MM.1S (cell line): ENCODE measurements around the gene CNTNAP2.

Experiments
- CTCF ChIP-seq: fragments of 300-600 bp; sonication (generic); IDR thresholded peaks from 2 replicates; pipeline ENCODE4 v1.5.1; 2016; ENCODE audit warnings: antibody characterized with exemption, low read length, mixed read lengths
- EZH2 ChIP-seq: fragments of 300-600 bp; sonication (generic); optimal IDR thresholded peaks from 2 replicates; pipeline ENCODE3; 2017; ENCODE audit warnings: low read depth, mild to moderate bottlenecking, antibody characterized with exemption, low read length, mixed read lengths
- EZH2phosphoT487 ChIP-seq: fragments of 300-600 bp; sonication (generic); IDR thresholded peaks from 2 replicates; pipeline ENCODE4 v1.6.1; 2018; ENCODE audit warnings: antibody characterized with exemption, low read length

GRCh38 chr7:148277042-148277660 is 2160.6 kb downstream of the CNTNAP2 start:
- no peak for TF ChIP-seq CTCF
- TF ChIP-seq EZH2: no peak
- no peak for TF ChIP-seq EZH2phosphoT487
